ENCODE measurements around the gene GPRASP2.

GPRASP2 gene

DNA sequence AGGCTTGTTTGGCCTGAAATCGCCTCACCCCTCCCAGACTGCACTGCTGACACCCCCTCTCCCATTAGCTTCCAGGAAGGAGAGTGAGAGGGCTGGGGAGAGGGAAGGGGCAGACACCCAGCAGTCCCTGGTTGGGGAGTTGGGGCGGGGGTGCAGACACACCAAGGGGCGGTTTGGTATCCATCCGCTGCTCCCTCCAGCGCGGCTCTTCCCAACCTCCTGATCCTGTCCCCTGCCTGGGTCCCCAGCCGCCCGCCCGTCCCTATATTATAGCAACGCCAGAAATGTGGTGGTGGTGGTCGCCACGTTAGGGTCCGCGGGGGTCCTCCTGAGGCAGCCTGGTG lies 33.2 kb downstream of the GPRASP2 start:
- no peak for DNase-seq (ENCODE audit: low read depth in 2 of 2)

DNA sequence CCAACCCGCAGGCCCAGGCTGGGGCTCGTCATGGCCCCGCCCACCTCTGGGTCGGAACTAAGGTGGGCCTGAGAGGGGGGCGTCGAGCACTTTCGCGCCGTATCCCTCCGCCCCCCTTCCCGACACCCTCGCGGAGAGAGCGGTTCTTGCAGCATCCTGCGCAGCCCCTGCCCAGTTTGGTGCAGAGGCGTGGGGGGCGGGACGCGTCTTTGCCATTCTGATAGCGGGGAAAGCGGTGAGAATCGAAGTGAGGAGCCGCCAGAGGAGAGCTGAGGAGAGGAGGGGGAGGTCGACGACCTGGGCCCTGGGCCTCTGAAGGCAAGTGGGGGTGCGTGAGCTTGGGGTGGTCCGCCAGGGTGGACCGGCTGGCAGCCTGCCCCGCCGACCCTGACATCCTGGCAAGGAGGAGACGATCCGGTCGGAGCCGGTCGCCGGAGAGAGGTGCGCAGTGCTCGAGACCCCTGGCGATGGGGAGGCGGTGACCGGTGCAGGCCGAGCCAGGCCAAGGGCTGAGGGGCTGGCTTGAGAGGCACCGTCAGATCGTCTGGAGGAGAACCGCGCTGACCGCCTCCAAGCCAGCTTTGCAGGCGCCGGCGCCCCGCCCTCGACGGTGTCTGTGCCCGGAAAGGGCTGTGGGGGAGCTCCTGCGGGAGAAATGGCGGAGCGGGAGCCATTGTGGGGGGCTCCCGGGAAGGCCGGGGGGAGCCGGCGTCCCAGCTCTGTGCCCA lies 33.8 kb downstream of the GPRASP2 start:
- no peak for DNase-seq (ENCODE audit: low read depth in 2 of 2)

DNA sequence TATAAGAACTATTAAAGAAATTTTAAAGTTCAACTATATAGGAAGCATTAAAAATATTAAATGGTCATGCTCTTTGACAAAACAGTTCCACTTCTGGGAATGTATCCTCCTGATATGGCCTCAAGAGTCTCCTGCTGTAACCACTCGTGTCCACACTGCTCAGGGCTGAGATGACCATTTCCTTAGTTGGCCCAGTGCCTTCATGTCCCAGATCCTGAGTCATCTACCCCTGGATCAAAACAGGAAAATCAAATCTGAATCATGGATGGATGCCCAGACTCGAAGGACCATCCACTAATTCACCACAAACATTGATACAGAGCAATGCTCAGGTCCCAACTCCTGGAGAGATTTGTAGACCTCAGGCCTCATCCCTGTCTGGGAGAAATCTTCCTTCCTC lies 53.0 kb downstream of the GPRASP2 start:
- DNase-seq (ENCODE audit: low read depth in 2 of 2): no peak

DNA sequence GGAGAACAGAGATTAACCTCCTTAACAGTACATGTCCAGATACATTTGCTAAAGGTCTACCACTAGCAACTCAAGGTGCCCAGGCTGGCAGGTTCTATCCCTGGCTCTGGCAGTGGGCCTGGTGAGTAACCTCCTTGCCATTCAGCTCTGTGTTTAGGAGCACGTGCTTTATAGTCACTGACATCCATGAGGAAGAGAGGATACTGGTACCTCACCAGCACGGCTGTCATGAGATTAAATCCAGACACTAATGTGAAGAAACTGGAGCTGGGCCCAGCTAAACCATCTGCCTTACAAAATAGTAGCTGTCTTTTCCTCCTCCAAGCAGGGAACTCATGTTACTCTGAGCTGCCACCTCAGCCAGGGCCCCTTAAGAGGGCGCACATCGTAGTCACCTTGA lies 53.6 kb downstream of the GPRASP2 start:
- no peak for DNase-seq (ENCODE audit: low read depth in 2 of 2)

DNA sequence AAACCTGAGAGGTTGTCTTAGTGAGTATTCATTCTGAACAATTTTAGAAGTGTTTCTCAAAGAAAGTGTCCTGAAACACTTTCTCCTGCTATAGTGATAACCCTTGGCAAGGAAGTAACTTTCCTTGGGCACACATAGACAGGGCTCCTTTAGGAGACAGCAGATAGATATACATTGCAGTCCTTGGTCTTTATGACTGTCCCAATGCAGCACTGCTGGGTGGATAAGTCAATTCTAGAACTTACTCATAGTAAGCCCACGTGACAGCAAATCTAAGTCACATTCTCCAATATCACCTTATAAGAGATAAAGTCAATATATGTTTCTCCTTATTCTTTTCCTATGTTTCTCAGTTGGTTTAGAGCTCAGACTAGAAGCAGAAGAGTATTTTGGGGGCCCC lies 55.0 kb downstream of the GPRASP2 start:
- no peak for DNase-seq (ENCODE audit: low read depth in 2 of 2)
